ENCODE measurements around the gene TLR3.

Gene TLR3

GRCh38 chr4:186107947-186108346, 39.0 kb downstream of the TLR3 start:
- DNase-seq, result no peak

GRCh38 chr4:186108391-186108790, 39.4 kb downstream of the TLR3 start:
- DNase-seq, result no peak

GRCh38 chr4:186109245-186109644, 40.3 kb downstream of the TLR3 start:
- DNase-seq, result no peak

GRCh38 chr4:186116697-186117096, 47.7 kb downstream of the TLR3 start:
- no peak for DNase-seq

- DNase-seq, result no peak
Measured at GRCh38 chr4:186118582-186118981, 49.6 kb downstream of the TLR3 start.

GRCh38 chr4:186121057-186121456, 52.1 kb downstream of the TLR3 start:
- DNase-seq, result no peak

- DNase-seq, result no peak
Measured at GRCh38 chr4:186128842-186129241, 59.9 kb downstream of the TLR3 start.

- DNase-seq, result no peak
Measured at GRCh38 chr4:186131935-186132334, 63.0 kb downstream of the TLR3 start.

- DNase-seq, result peak; percentile 4 to 10
Measured at GRCh38 chr4:186132577-186133242, 63.8 kb downstream of the TLR3 start.

GRCh38 chr4:186134257-186134656, 65.3 kb downstream of the TLR3 start:
- DNase-seq, result peak; percentile 19 to 24

GRCh38 chr4:186134861-186135260, 65.9 kb downstream of the TLR3 start:
- no peak for DNase-seq

GRCh38 chr4:186137196-186137794, 68.3 kb downstream of the TLR3 start:
- peak; percentile 38 to 52 for DNase-seq

Data from Kasumi-1 (cell line).